HG02763 (cell line): ENCODE results near the gene RNF227.
"Not testable (repeated sequence)": the region's sequence is repeated elsewhere in the genome, so short reads cannot be mapped to it uniquely, and the experiment has no call there.

Source experiments
- ATAC-seq: cut with Tn5 transposase; IDR thresholded peaks from one replicate; pipeline ENCODE4 v1.9.1; 2021; ENCODE audit warnings: mild to moderate bottlenecking, moderate library complexity; ENCODE audit not compliant: unreplicated experiment

RNF227 gene

DNA sequence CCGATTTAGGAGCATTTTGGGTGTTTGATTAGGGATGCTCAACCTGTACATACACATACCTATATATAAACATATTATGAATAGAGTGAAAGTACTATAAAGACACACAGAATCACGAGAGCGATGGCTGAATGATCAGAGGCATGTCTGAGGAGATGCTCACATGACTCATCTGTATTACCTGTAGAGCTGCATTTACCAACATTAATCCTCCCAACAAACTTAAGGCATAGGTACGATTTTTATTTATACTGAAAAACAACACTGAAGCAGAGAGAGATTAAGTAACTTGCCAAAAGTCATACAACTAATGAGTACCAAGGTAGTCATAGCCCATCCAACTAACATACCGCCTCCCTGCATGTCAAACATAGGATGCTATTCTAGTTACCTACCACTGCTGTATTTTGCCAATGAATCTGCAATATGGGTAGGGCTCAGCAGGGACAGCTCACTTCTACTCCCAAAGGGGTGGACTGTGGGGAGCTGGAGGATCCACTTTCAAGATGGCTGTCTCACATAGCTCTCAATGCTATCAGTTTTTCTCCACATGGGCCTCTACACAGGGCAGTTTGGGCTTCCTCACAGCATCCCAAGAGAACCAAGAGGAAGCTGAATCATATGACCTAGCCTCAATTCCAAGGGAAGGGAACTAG, 51.0 kb downstream of the RNF227 start:
- no peak for ATAC-seq

DNA sequence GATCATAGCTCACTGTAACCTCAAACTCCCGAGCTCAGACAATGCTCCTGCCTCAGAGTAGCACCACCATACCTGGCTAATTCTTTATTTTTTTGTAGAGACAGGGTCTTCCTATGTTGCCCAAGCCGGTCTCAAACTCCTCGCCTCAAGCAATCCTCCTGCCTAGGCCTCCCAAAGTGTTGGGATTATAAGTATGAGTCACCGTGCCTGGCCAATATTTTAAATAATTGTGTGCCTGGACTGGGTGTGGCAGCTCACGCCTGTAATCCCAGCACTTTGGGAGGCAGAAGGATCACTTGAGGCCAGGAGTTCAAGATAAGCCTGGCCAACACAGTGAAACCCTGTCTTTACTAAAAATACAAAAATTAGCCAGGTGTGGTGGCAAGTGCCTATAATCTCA, 51.7 kb downstream of the RNF227 start:
- not testable (repeated sequence) for ATAC-seq
